ENCODE measurements around the gene LAMA3.

GRCh38 chr18:23868136-23868785 lies 179.0 kb downstream of the LAMA3 start:
- no peak for TF ChIP-seq CTCF (conservative IDR thresholded peaks at IDR 0.05)
- no peak for TF ChIP-seq ZFX (IDR thresholded peaks at IDR 0.05)

Measured in C4-2B (cell line).